Esophagus muscularis mucosa (tissue), 4 donors: ENCODE data around the gene DSTYK. TPM values are rescaled to one million over a fixed set of nuclear protein-coding genes. Genes with fewer than 3 reads are reported as not detected.
"Not testable (repeated sequence)": the region's sequence is repeated elsewhere in the genome, so short reads cannot be mapped to it uniquely, and the experiment has no call there.

Source experiments
- DNase-seq: peaks from one replicate; pipeline ENCODE4 v3.0.0-alpha.2; 2017; ENCODE audit errors: extremely low spot score
- H3K27ac ChIP-seq, 4 donors: fragments of 200-600 bp; sonication (generic); replicated peaks in 1 of 4; 1 replicate in 3 of 4; 2 replicates in 1 of 4; pipeline ENCODE4 v1.5.1; 2016 to 2019; ENCODE audit warnings: mild to moderate bottlenecking in 1 of 4
- H3K27me3 ChIP-seq, 4 donors: fragments of 200-600 bp; sonication (generic); one replicate each; pipeline versions ENCODE4 v1.5.1 to v1.6.0; 2016 to 2019
- H3K36me3 ChIP-seq, 4 donors: fragments of 200-600 bp; sonication (generic); one replicate each; pipeline ENCODE4 v1.5.1; 2016 to 2019
- H3K4me1 ChIP-seq, 4 donors: fragments of 200-600 bp; sonication (generic); one replicate each; pipeline ENCODE4 v1.5.1; 2016 to 2019
- H3K4me3 ChIP-seq, 4 donors: fragments of 200-600 bp; sonication (generic); 1 replicate in 2 of 4; 2 replicates in 2 of 4; pipeline ENCODE4 v1.5.1; 2016 to 2019; ENCODE audit warnings: mild to moderate bottlenecking in 4 of 4, moderate library complexity in 1 of 4
- H3K9me3 ChIP-seq, 4 donors: fragments of 200-600 bp; sonication (generic); 1 replicate in 3 of 4; 2 replicates in 1 of 4; pipeline ENCODE4 v1.5.1; 2016 to 2019
- EP300 ChIP-seq: sonication (generic); formaldehyde crosslinking; IDR thresholded peaks from one replicate; pipeline ENCODE4 v1.6.1; 2017; ENCODE audit warnings: antibody characterized with exemption
- POLR2A ChIP-seq: fragments of 450-650 bp; IDR thresholded peaks from one replicate; pipeline ENCODE4 v1.6.1; 2017; ENCODE audit warnings: antibody characterized with exemption, moderate library complexity, mild to moderate bottlenecking, low read depth
- POLR2AphosphoS5 ChIP-seq, 2 donors: sonication (generic); formaldehyde crosslinking; IDR thresholded peaks; one replicate each; pipeline ENCODE4 v1.6.1; 2017; ENCODE audit warnings: antibody characterized with exemption in 2 of 2
- WGBS: methylation state at CpG from one replicate; pipeline ENCODE4 v1.1.5; 2018; 5-methylcytosine and 5-hydroxymethylcytosine counted together
- intact Hi-C: fragments of 100-400 bp; cut with DNase I; formaldehyde crosslinking; loops from one replicate; pipeline ENCODE4 v1.15.1; 2023
- total RNA-seq, 4 donors: library from RNA; depleted of rRNA; stranded (reverse); fragments of >200 nt; gene quantifications; one replicate each; pipeline versions ENCODE4 v1.1.0 to v1.2.1, GENCODE V29; 2016
- TF ChIP-seq, protein P1 (sequence below), 3 experiments: fragments of 200-600 bp in 2 of 3; fragments of 450-650 bp in 1 of 3; sonication (generic) in 2 of 3; IDR thresholded peaks; one replicate each; pipeline ENCODE4 v1.5.1; 2017 to 2019; ENCODE audit warnings: antibody characterized with exemption in 3 of 3, mild to moderate bottlenecking in 2 of 3, moderate library complexity in 1 of 3

Gene DSTYK
- total RNA-seq, 4 donors from 2014 or later: 12.0 to 16.1 (median 13.9) TPM

DNA sequence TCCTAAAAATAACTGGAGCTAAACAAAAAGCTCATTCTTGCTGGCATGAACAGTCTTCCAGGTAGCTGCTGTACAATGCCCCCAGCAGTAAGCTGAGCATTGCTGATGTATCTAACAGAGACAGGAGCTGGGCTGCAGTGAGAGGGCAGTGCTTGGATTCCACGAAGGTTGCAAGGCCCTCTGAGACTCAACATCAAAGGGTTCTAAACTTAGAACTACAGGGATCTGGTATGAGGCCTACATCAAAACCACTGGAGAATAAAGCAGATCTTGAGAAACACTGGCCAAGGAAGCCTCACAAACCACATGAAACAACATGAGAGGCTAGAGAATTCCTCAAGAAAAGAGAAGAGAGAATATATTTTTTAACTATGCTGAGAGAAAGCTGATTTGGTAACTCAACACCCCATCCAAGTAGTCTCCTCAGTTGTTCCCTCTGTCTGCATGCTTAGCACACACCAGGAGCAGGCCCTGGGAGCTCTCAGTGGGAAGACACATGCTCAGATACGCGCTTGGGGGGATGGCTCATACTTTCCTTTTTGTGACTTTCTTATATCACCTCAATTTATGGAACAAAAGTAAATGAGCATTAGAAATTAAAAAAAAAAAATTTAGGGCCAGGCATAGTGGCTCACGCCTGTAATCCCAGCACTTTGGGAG, 27.7 kb downstream of the DSTYK start:
- Histone ChIP-seq H3K4me3 (no peak overlapping the region), H3K27me3 (no peaks in the 10 kb centered on the region), H3K9me3 (no peaks in the 10 kb centered on the region), H3K36me3 (peaks cover 0 to 21% (median 12%) of the 10 kb centered on the region in 4 donors), H3K4me1 (peaks cover 21 to 47% (median 40%) of the 10 kb centered on the region in 4 donors), H3K27ac (peak overlapping the region; percentile 21 to 47 (median 38))
- TF ChIP-seq, protein P1, sequence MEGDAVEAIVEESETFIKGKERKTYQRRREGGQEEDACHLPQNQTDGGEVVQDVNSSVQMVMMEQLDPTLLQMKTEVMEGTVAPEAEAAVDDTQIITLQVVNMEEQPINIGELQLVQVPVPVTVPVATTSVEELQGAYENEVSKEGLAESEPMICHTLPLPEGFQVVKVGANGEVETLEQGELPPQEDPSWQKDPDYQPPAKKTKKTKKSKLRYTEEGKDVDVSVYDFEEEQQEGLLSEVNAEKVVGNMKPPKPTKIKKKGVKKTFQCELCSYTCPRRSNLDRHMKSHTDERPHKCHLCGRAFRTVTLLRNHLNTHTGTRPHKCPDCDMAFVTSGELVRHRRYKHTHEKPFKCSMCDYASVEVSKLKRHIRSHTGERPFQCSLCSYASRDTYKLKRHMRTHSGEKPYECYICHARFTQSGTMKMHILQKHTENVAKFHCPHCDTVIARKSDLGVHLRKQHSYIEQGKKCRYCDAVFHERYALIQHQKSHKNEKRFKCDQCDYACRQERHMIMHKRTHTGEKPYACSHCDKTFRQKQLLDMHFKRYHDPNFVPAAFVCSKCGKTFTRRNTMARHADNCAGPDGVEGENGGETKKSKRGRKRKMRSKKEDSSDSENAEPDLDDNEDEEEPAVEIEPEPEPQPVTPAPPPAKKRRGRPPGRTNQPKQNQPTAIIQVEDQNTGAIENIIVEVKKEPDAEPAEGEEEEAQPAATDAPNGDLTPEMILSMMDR (IDR thresholded peaks at IDR 0.05): no peak
- no peak for TF ChIP-seq POLR2AphosphoS5 (IDR thresholded peaks at IDR 0.05)
- no peak for DNase-seq
- 53% methylated on average over 4 of the region's 4 CpGs for WGBS
- intact Hi-C loops: no loop called here

DNA sequence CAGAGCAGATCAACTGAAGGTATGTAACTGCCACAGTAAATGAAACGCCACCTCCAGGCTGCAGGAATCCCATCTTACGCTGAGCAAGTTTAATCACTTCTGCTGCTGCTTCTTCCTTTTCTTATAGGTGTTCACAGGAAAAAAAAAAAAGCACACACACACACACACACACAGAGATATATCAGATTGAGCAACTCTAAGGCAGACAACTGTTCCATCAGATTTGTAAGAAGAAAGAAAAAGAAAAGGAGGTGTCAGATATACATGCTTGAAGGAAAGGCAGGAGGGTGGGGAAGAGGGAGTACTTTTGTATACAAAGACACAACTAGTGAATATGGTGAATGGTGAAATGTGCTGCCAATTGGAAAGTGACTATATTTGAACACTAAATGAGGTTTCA, 28.6 kb downstream of the DSTYK start:
- intact Hi-C loops: no loop called here
- DNase-seq: no peak
- H3K4me3 ChIP-seq: no peak overlapping the region
- H3K4me1 ChIP-seq: peaks cover 20 to 44% (median 32%) of the 10 kb centered on the region in 4 donors
- WGBS: 87% methylated on average over 2 of the region's 2 CpGs
- H3K9me3 ChIP-seq: no peaks in the 10 kb centered on the region
- H3K27me3 ChIP-seq: no peaks in the 10 kb centered on the region
- H3K27ac ChIP-seq: peak overlapping the region; percentile 21 to 47 (median 38)
- peaks cover 0 to 21% (median 12%) of the 10 kb centered on the region in 4 donors for H3K36me3 ChIP-seq
- TF ChIP-seq POLR2A (no peak), EP300 (no peak), POLR2AphosphoS5 (IDR thresholded peaks at IDR 0.05) (no peak)
- TF ChIP-seq, protein P1 (IDR thresholded peaks at IDR 0.05): no peak

DNA sequence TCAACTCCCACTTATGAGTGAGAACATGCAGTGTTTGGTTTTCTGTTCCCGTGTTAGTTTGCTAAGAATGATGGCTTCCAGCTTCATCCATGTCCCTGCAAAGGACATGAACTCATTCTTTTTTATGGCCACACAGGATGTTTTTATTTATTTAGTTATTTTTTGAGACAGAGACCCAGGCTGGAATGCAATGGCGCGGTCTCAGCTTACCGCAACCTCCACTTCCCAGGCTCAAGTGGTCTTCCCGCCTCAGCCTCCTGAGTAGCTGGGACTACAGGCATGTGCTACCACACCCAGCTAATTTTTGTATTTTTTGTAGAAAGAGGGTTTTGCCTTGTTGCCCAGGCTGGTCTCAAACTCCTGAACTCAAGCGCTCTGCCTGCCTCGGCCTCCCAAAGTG, 31.2 kb downstream of the DSTYK start:
- intact Hi-C loops, H3K9me3 ChIP-seq, H3K27ac ChIP-seq, H3K27me3 ChIP-seq, H3K4me3 ChIP-seq, DNase-seq: not testable (repeated sequence)
- Histone ChIP-seq H3K36me3 (peaks cover 0 to 12% (median 6%) of the 10 kb centered on the region in 4 donors), H3K4me1 (peaks cover 15 to 47% (median 36%) of the 10 kb centered on the region in 4 donors)
- 91% methylated on average over 7 of the region's 7 CpGs for WGBS

DNA sequence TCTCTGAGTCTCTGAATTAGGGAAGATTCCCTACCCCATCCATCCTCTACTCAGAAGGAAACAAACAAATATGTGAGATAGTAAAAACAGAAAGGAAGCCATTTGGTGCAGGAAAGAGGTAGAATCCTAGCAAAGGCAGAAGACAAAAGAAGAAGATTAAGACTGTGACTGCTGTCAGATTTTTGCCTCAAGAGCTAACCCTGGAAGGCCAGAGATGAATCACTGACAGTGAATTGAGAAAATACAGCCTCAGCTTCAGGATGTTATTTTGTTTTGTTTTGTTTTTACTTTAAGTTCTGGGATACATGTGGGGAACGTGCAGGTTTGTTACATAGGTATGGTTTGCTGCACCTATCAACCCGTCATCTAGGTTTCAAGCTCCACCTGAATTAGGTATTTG, 31.7 kb downstream of the DSTYK start:
- TF ChIP-seq POLR2AphosphoS5 (IDR thresholded peaks at IDR 0.05): no peak
- TF ChIP-seq EP300: no peak
- TF ChIP-seq, protein P1 (IDR thresholded peaks at IDR 0.05): no peak
- TF ChIP-seq POLR2A: no peak
- no peak overlapping the region for H3K27ac ChIP-seq
- no peak for DNase-seq
- 91% methylated on average over 2 of the region's 2 CpGs for WGBS
- H3K36me3 ChIP-seq: peaks cover 0 to 12% (median 6%) of the 10 kb centered on the region in 4 donors
- no peaks in the 10 kb centered on the region for H3K27me3 ChIP-seq
- peaks cover 18 to 51% (median 41%) of the 10 kb centered on the region in 4 donors for H3K4me1 ChIP-seq
- H3K4me3 ChIP-seq: no peak overlapping the region
- H3K9me3 ChIP-seq: no peaks in the 10 kb centered on the region
- intact Hi-C loops: no loop called here

DNA sequence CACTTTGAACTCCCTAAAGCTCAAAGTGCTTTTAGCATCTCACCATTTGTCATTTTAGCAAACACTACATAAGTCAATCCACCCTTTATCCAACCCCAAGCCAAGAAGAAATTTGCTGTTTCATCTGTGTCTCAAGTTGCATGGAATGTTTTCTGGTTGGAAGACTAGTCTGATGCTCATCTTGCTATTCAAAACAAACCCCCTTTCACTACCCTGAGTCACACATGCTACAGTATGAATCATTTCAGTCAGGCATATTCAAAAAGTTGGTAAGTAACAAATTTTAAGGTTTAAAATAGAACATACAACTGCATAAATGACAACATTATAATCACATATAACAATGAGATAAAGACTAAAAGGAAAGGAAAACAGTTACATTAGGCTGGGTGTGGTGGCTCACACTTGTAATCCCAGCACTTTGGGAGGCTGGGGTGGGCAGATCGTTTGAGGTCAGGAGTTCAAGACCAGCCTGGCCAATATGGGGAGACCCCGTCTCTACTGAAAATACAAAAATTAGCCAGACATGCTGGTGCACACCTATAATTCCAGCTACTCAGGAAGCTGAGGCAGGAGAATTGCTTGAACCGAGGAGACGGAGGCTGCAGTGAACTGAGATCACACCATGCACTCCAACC, 38.7 kb downstream of the DSTYK start:
- Histone ChIP-seq H3K27ac (no peak overlapping the region), H3K4me3 (no peak overlapping the region), H3K9me3 (no peaks in the 10 kb centered on the region), H3K27me3 (no peaks in the 10 kb centered on the region), H3K4me1 (peaks cover 5 to 39% (median 33%) of the 10 kb centered on the region in 4 donors), H3K36me3 (peaks cover 0 to 29% (median 21%) of the 10 kb centered on the region in 4 donors)
- no peak for DNase-seq
- TF ChIP-seq POLR2A: no peak
- no peak for TF ChIP-seq POLR2AphosphoS5 (IDR thresholded peaks at IDR 0.05)
- TF ChIP-seq, protein P1 (IDR thresholded peaks at IDR 0.05): no peak
- no peak for TF ChIP-seq EP300
- 86% methylated on average over 4 of the region's 4 CpGs for WGBS
- intact Hi-C loops: no loop called here
